Esophagus squamous epithelium (tissue), 4 donors: ENCODE measurements around the gene APP.

Experiments
- POLR2A ChIP-seq, 4 donors: fragments of 450-650 bp; IDR thresholded peaks; one replicate each; pipeline ENCODE4 v1.6.1; 2017; ENCODE audit warnings: antibody characterized with exemption in 4 of 4, mild to moderate bottlenecking in 4 of 4, moderate library complexity in 3 of 4
- TF ChIP-seq, protein P1 (sequence below), 6 experiments: fragments of 450-650 bp in 4 of 6; fragments of 200-600 bp in 2 of 6; sonication (generic) in 2 of 6; IDR thresholded peaks; one replicate each; pipeline ENCODE4 v1.5.1; 2016 to 2019; ENCODE audit warnings: antibody characterized with exemption in 6 of 6, mild to moderate bottlenecking in 4 of 6, moderate library complexity in 4 of 6

DNA sequence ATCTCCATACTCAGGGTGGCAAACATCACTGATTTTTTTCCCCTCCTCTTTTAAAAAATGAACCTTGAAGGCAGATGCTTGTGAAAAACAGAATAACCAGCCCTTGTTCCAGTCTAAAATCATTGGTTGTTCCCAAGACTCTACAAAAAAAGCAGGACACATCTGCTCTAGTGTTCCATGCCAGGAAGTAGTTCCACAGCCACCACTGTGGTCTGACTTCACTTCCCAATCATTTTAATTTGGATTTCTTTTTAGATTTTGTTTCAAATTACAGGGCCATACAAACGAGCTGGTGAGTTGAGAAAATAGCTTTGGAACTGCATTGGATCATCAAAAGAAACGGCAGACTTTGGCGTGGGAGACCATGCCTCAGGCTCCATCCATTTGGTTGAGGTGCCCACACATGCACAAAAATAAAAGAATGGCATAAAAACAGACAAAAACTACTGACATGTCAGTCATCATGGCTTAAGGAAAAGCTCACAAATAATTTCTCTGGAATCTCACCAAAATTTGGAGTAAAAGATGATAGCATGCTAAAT lies 225.8 kb downstream of the APP start:
- TF ChIP-seq POLR2A (IDR thresholded peaks at IDR 0.05) = no peak
- TF ChIP-seq, protein P1, sequence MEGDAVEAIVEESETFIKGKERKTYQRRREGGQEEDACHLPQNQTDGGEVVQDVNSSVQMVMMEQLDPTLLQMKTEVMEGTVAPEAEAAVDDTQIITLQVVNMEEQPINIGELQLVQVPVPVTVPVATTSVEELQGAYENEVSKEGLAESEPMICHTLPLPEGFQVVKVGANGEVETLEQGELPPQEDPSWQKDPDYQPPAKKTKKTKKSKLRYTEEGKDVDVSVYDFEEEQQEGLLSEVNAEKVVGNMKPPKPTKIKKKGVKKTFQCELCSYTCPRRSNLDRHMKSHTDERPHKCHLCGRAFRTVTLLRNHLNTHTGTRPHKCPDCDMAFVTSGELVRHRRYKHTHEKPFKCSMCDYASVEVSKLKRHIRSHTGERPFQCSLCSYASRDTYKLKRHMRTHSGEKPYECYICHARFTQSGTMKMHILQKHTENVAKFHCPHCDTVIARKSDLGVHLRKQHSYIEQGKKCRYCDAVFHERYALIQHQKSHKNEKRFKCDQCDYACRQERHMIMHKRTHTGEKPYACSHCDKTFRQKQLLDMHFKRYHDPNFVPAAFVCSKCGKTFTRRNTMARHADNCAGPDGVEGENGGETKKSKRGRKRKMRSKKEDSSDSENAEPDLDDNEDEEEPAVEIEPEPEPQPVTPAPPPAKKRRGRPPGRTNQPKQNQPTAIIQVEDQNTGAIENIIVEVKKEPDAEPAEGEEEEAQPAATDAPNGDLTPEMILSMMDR (IDR thresholded peaks at IDR 0.05) = no peak
